WTC11 (cell line): ENCODE measurements around the gene TVP23C.
"Not testable (repeated sequence)": the region's sequence is repeated elsewhere in the genome, so short reads cannot be mapped to it uniquely, and the experiment has no call there.

Experiments used
- E2F1 ChIP-seq: sonication (generic); formaldehyde crosslinking; IDR thresholded peaks from 2 replicates; pipeline ENCODE4 v1.8.0; 2022; ENCODE audit warnings: mild to moderate bottlenecking, missing genetic modification reagents
- FOXK1 ChIP-seq: sonication (generic); formaldehyde crosslinking; IDR thresholded peaks from 2 replicates; pipeline ENCODE4 v1.8.0; 2022; ENCODE audit warnings: mild to moderate bottlenecking, moderate library complexity, missing genetic modification reagents
- FOXP1 ChIP-seq: sonication (generic); formaldehyde crosslinking; IDR thresholded peaks from 2 replicates; pipeline ENCODE4 v1.8.0; 2022; ENCODE audit warnings: missing genetic modification reagents, mild to moderate bottlenecking, moderate library complexity, borderline replicate concordance
- IRF1 ChIP-seq: sonication (generic); formaldehyde crosslinking; IDR thresholded peaks from 2 replicates; pipeline ENCODE4 v1.8.0; 2023; ENCODE audit warnings: missing genetic modification reagents
- IRF2 ChIP-seq: sonication (generic); formaldehyde crosslinking; IDR thresholded peaks from 2 replicates; pipeline ENCODE4 v1.8.0; 2022; ENCODE audit warnings: low read depth, missing genetic modification reagents, borderline replicate concordance
- NFYB ChIP-seq: sonication (generic); formaldehyde crosslinking; conservative IDR thresholded peaks from 2 replicates; pipeline ENCODE4 v1.8.0; 2022; ENCODE audit warnings: low read depth, missing genetic modification reagents
- NR3C1 ChIP-seq: sonication (generic); formaldehyde crosslinking; conservative IDR thresholded peaks from 2 replicates; pipeline ENCODE4 v1.8.1; 2023; ENCODE audit warnings: low read depth, mild to moderate bottlenecking, missing genetic modification reagents
- USF1 ChIP-seq: sonication (generic); formaldehyde crosslinking; IDR thresholded peaks from 2 replicates; pipeline ENCODE4 v1.8.0; 2022; ENCODE audit warnings: mild to moderate bottlenecking, missing genetic modification reagents
- USF2 ChIP-seq: sonication (generic); formaldehyde crosslinking; IDR thresholded peaks from 2 replicates; pipeline ENCODE4 v1.8.1; 2023; ENCODE audit warnings: mild to moderate bottlenecking, missing genetic modification reagents, moderate library complexity
- ZNF121 ChIP-seq: sonication (generic); formaldehyde crosslinking; IDR thresholded peaks from 2 replicates; pipeline ENCODE4 v1.8.0; 2023; ENCODE audit warnings: missing genetic modification reagents
- ZNF232 ChIP-seq: sonication (generic); formaldehyde crosslinking; IDR thresholded peaks from 2 replicates; pipeline ENCODE4 v1.8.0; 2022; ENCODE audit warnings: mild to moderate bottlenecking, missing genetic modification reagents
- TF ChIP-seq, protein P1 (sequence below): fragments of 200-600 bp; IDR thresholded peaks from 2 replicates; pipeline ENCODE4 v1.8.0; 2022; ENCODE audit warnings: antibody characterized with exemption
- TF ChIP-seq, protein P2 (sequence below): sonication (generic); formaldehyde crosslinking; IDR thresholded peaks from 2 replicates; pipeline ENCODE4 v1.8.1; 2022; ENCODE audit warnings: missing genetic modification reagents, borderline replicate concordance

- not testable (repeated sequence) for TF ChIP-seq FOXK1; IRF1 (CRISPR knock-in tag); ZNF232 (CRISPR knock-in tag); USF2 (CRISPR knock-in tag); NFYB (CRISPR knock-in tag); FOXP1 (CRISPR knock-in tag); IRF2 (CRISPR knock-in tag); NR3C1 (CRISPR knock-in tag); E2F1 (CRISPR knock-in tag); ZNF121; USF1 (CRISPR knock-in tag)
- TF ChIP-seq, protein P1, sequence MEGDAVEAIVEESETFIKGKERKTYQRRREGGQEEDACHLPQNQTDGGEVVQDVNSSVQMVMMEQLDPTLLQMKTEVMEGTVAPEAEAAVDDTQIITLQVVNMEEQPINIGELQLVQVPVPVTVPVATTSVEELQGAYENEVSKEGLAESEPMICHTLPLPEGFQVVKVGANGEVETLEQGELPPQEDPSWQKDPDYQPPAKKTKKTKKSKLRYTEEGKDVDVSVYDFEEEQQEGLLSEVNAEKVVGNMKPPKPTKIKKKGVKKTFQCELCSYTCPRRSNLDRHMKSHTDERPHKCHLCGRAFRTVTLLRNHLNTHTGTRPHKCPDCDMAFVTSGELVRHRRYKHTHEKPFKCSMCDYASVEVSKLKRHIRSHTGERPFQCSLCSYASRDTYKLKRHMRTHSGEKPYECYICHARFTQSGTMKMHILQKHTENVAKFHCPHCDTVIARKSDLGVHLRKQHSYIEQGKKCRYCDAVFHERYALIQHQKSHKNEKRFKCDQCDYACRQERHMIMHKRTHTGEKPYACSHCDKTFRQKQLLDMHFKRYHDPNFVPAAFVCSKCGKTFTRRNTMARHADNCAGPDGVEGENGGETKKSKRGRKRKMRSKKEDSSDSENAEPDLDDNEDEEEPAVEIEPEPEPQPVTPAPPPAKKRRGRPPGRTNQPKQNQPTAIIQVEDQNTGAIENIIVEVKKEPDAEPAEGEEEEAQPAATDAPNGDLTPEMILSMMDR: not testable (repeated sequence)
- TF ChIP-seq, protein P2, sequence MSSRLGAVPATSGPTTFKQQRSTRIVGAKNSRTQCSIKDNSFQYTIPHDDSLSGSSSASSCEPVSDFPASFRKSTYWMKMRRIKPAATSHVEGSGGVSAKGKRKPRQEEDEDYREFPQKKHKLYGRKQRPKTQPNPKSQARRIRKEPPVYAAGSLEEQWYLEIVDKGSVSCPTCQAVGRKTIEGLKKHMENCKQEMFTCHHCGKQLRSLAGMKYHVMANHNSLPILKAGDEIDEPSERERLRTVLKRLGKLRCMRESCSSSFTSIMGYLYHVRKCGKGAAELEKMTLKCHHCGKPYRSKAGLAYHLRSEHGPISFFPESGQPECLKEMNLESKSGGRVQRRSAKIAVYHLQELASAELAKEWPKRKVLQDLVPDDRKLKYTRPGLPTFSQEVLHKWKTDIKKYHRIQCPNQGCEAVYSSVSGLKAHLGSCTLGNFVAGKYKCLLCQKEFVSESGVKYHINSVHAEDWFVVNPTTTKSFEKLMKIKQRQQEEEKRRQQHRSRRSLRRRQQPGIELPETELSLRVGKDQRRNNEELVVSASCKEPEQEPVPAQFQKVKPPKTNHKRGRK: not testable (repeated sequence)
These were observed 38.0 kb downstream of the TVP23C start for GRCh38 chr17:15524990-15525985.
